Nephron progenitor cell (in vitro differentiated cells): ENCODE results near the gene ZSWIM5.

Source experiments
- DNase-seq: peaks from one replicate; pipeline ENCODE4 v3.0.0; 2021
- H3K27ac Mint-ChIP-seq: 2 replicates; pipeline ENCODE4 v1.8.0; 2021; ENCODE audit warnings: mild to moderate bottlenecking, moderate library complexity, mixed read lengths
- H3K27me3 Mint-ChIP-seq: 2 replicates; pipeline ENCODE4 v1.8.0; 2021; ENCODE audit warnings: mild to moderate bottlenecking, low read depth, mixed read lengths; ENCODE audit not compliant: poor library complexity
- H3K36me3 Mint-ChIP-seq: 2 replicates; pipeline ENCODE4 v1.8.0; 2021; ENCODE audit warnings: low read depth, mixed read lengths
- H3K4me1 Mint-ChIP-seq: 2 replicates; pipeline ENCODE4 v1.8.0; 2021; ENCODE audit warnings: mixed read lengths
- H3K4me3 Mint-ChIP-seq: 2 replicates; pipeline ENCODE4 v1.8.0; 2021; ENCODE audit warnings: mild to moderate bottlenecking, moderate library complexity, mixed read lengths
- H3K9me3 Mint-ChIP-seq: 2 replicates; pipeline ENCODE4 v1.8.0; 2021; ENCODE audit warnings: mild to moderate bottlenecking, moderate library complexity, mixed read lengths
- TF ChIP-seq, protein P1 (sequence below): fragments of 200-600 bp; sonication (generic); IDR thresholded peaks from 2 replicates; pipeline ENCODE4 v1.5.0; 2021; ENCODE audit warnings: antibody characterized with exemption

ZSWIM5 gene

GRCh38 chr1:44976252-44976651 lies 230.2 kb downstream of the ZSWIM5 start:
- no peak for DNase-seq
- no peaks in the 10 kb centered on the region for H3K27me3 Mint-ChIP-seq
- peaks cover 19% of the 10 kb centered on the region for H3K9me3 Mint-ChIP-seq
- H3K4me1 Mint-ChIP-seq: no peaks in the 10 kb centered on the region
- TF ChIP-seq, protein P1, sequence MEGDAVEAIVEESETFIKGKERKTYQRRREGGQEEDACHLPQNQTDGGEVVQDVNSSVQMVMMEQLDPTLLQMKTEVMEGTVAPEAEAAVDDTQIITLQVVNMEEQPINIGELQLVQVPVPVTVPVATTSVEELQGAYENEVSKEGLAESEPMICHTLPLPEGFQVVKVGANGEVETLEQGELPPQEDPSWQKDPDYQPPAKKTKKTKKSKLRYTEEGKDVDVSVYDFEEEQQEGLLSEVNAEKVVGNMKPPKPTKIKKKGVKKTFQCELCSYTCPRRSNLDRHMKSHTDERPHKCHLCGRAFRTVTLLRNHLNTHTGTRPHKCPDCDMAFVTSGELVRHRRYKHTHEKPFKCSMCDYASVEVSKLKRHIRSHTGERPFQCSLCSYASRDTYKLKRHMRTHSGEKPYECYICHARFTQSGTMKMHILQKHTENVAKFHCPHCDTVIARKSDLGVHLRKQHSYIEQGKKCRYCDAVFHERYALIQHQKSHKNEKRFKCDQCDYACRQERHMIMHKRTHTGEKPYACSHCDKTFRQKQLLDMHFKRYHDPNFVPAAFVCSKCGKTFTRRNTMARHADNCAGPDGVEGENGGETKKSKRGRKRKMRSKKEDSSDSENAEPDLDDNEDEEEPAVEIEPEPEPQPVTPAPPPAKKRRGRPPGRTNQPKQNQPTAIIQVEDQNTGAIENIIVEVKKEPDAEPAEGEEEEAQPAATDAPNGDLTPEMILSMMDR: no peak
- no peak overlapping the region for H3K27ac Mint-ChIP-seq
- H3K4me3 Mint-ChIP-seq: no peak overlapping the region
- H3K36me3 Mint-ChIP-seq: peaks cover 63% of the 10 kb centered on the region

DNA sequence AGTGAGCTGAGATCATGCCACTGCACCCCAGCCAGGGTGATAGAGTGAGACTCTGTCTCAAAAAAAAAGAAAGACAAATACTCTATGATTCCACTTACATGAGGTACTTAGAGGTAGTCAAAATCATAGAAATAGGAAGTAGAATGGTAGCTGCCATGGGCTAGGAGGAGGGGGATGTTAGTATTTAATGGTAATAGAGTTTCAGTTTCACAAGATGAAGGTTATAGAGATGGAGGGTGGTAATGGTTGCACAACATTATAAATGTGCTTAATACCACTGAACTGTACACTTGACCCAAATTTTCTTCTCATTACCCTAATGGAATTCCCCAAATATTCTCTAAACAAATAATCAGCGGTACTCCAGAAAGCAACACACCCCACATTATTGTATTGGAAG lies 232.8 kb downstream of the ZSWIM5 start:
- no peak overlapping the region for H3K4me3 Mint-ChIP-seq
- peaks cover 5% of the 10 kb centered on the region for H3K4me1 Mint-ChIP-seq
- no peak overlapping the region for H3K27ac Mint-ChIP-seq
- H3K27me3 Mint-ChIP-seq: no peaks in the 10 kb centered on the region
- H3K36me3 Mint-ChIP-seq: peaks cover 50% of the 10 kb centered on the region
- DNase-seq: no peak
- H3K9me3 Mint-ChIP-seq: peaks cover 19% of the 10 kb centered on the region
- TF ChIP-seq, protein P1: no peak

DNA sequence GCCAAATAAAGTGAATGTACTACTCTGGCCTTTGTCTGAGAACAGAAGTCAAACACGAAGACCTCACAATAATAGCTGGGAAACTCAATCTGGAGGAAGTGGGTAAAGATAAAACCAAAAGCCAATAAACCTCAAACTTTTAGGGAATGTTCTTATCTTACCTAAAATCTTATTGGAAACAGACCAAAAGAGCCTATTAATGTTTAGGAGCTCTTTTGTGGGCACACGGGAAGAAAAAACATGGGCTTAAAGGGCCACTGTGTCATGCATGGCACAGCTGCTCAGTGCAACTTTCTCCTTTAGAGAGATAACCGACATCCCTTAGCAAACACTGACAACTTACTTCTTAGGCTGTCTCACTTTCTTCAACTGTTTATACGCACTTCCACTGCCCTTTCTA lies 236.1 kb downstream of the ZSWIM5 start:
- TF ChIP-seq, protein P1: no peak
- H3K27me3 Mint-ChIP-seq: peaks cover 3% of the 10 kb centered on the region
- DNase-seq: no peak
- peaks cover 5% of the 10 kb centered on the region for H3K4me1 Mint-ChIP-seq
- H3K27ac Mint-ChIP-seq: no peak overlapping the region
- H3K4me3 Mint-ChIP-seq: no peak overlapping the region
- peaks cover 30% of the 10 kb centered on the region for H3K36me3 Mint-ChIP-seq
- no peaks in the 10 kb centered on the region for H3K9me3 Mint-ChIP-seq
